GM12878 (cell line): ENCODE results near the gene BANP. TPM values are rescaled to one million over a fixed set of nuclear protein-coding genes. Genes with fewer than 3 reads are reported as not detected.

Experiments used
- CHD1 ChIP-seq: IDR thresholded peaks from 2 replicates; pipeline ENCODE4 v1.6.1; 2012; ENCODE audit warnings: low read depth, low read length, improper control_type of control experiment
- CHD2 ChIP-seq: IDR thresholded peaks from 2 replicates; pipeline ENCODE4 v1.6.1; 2011; ENCODE audit warnings: low read depth, low read length, improper control_type of control experiment, borderline replicate concordance
- CREB1 ChIP-seq: IDR thresholded peaks from 2 replicates; pipeline ENCODE4 v1.6.1; 2012; ENCODE audit warnings: low read depth, mild to moderate bottlenecking, inconsistent platforms
- GABPA ChIP-seq: IDR thresholded peaks from 2 replicates; pipeline ENCODE4 v1.6.1; 2014; ENCODE audit warnings: antibody characterized with exemption, low read depth, mild to moderate bottlenecking, inconsistent platforms
- IRF3 ChIP-seq: fragments of 450-650 bp; IDR thresholded peaks from 2 replicates; pipeline ENCODE4 v1.6.1; 2014; ENCODE audit warnings: mild to moderate bottlenecking
- NR2F1 ChIP-seq: fragments of 450-650 bp; conservative IDR thresholded peaks from 2 replicates; pipeline ENCODE4 v1.6.1; 2017; ENCODE audit warnings: mild to moderate bottlenecking
- RBBP5 ChIP-seq: fragments of 200-600 bp; sonication (generic); conservative IDR thresholded peaks from 2 replicates; pipeline ENCODE4 v1.6.1; 2016
- RCOR1 ChIP-seq: conservative IDR thresholded peaks from 2 replicates; pipeline ENCODE4 v1.6.1; 2012; ENCODE audit warnings: low read depth, low read length, improper control_type of control experiment
- SRF ChIP-seq, 2 experiments: IDR thresholded peaks; 2 replicates each; pipeline ENCODE4 v1.6.1; 2011; ENCODE audit warnings: low read depth in 2 of 2, low read length in 2 of 2, mild to moderate bottlenecking in 1 of 2, moderate library complexity in 1 of 2
- STAT1 ChIP-seq: fragments of 450-650 bp; conservative IDR thresholded peaks from 2 replicates; pipeline ENCODE4 v1.6.1; 2014; ENCODE audit warnings: antibody characterized with exemption, mild to moderate bottlenecking
- TBL1XR1 ChIP-seq: IDR thresholded peaks from 2 replicates; pipeline ENCODE4 v1.6.1; 2012; ENCODE audit warnings: low read depth, low read length, improper control_type of control experiment
- TCF12 ChIP-seq: IDR thresholded peaks from 2 replicates; pipeline ENCODE4 v1.6.1; 2011; ENCODE audit warnings: low read depth, mild to moderate bottlenecking, low read length
- ZBTB40 ChIP-seq: fragments of 450-650 bp; IDR thresholded peaks from 2 replicates; pipeline ENCODE4 v1.6.1; 2016; ENCODE audit warnings: mild to moderate bottlenecking, moderate library complexity, borderline replicate concordance
- ZNF622 ChIP-seq: fragments of 450-650 bp; IDR thresholded peaks from 2 replicates; pipeline ENCODE4 v1.6.1; 2017; ENCODE audit warnings: mild to moderate bottlenecking, inconsistent platforms
- polyA plus RNA-seq, 11 experiments: library from polyadenylated mRNA; depleted of rRNA in 4 of 11; unstranded in 6 of 11; stranded (reverse) in 5 of 11; fragments of >200 nt; fragmentation: Nextera tagmentation in 4 of 11; fragmentation: Illumina TruSeq in 1 of 11; extraction: Ambion mirVana in 4 of 11; extraction: Trizol in 1 of 11; gene quantifications; 1 replicate in 1 of 11; 2 replicates in 10 of 11; pipeline versions ENCODE4 v1.2.1 to v1.2.3, GENCODE V29; 2011 to 2016; ENCODE audit warnings: inconsistent platforms in 2 of 11, missing spikeins in 2 of 11, low read depth in 1 of 11
- total RNA-seq, 4 experiments: library from RNA; depleted of rRNA in 3 of 4; stranded (reverse); fragments of >200 nt in 3 of 4; fragmentation: Illumina TruSeq in 1 of 4; extraction: Trizol in 1 of 4; gene quantifications; 2 replicates each; pipeline versions ENCODE4 v1.2.1 to v1.2.3, GENCODE V29; 2013 to 2021

BANP gene
- total and polyA plus RNA-seq, 10 of the 15 experiments (the other 5 are each of a cell fraction or from before 2014, with no cell fraction given), result 3.9 to 21.9 (median 12.2) TPM

GRCh38 chr16:88069397-88070168, 118.3 kb downstream of the BANP start (continued):
- TF ChIP-seq ZBTB40, result no peak
- no peak; the same call in 1 of the 2 replicates for TF ChIP-seq NR2F1
- peak; percentile 69; the same call in 1 of the 2 replicates for TF ChIP-seq CHD2
- TF ChIP-seq TBL1XR1, result no peak
- TF ChIP-seq RCOR1, result 0 out of 2 replicates have a peak, but pooled peaks have one; percentile 28
- no peak for TF ChIP-seq GABPA
- TF ChIP-seq TCF12, result peak; percentile 99
- peak; percentile 81 for TF ChIP-seq CREB1
- no peak for TF ChIP-seq RBBP5
- no peak for TF ChIP-seq ZNF622
- TF ChIP-seq CHD1, result no peak
- no peak for TF ChIP-seq STAT1
- no peak for TF ChIP-seq IRF3
- 0 out of 4 replicates have a peak, but pooled peaks of 1 of the 2 experiments have one; percentile 25 for TF ChIP-seq SRF (IDR thresholded peaks at IDR 0.05; ENCODE audit: low read depth in 2 of 2, low read length in 2 of 2)
